NB4 (cell line): ENCODE measurements around the gene RMDN3.

Source experiments
- DNase-seq: peaks from one replicate; pipeline ENCODE4 v3.0.0; 2010; ENCODE audit warnings: low read depth
- H3K4me3 ChIP-seq: one replicate; pipeline ENCODE4 v1.5.1; 2011; ENCODE audit warnings: mild to moderate bottlenecking, low read depth, low read length, moderate library complexity
- CTCF ChIP-seq: IDR thresholded peaks from one replicate; pipeline ENCODE4 v1.5.1; 2012; ENCODE audit warnings: low read depth, low read length
- MAX ChIP-seq: IDR thresholded peaks from 2 replicates; pipeline ENCODE4 v1.6.1; 2011; ENCODE audit warnings: low read depth, low read length
- MYC ChIP-seq: IDR thresholded peaks from 2 replicates; pipeline ENCODE4 v1.6.1; 2011; ENCODE audit warnings: low read depth, low read length
- POLR2A ChIP-seq: IDR thresholded peaks from 2 replicates; pipeline ENCODE4 v1.6.1; 2011; ENCODE audit warnings: mild to moderate bottlenecking; ENCODE audit not compliant: insufficient read length; ENCODE audit errors: extremely low read depth

The RMDN3 gene

GRCh38 chr15:40766906-40767837 is 12.1 kb upstream of the RMDN3 start:
- no peak overlapping the region for H3K4me3 ChIP-seq
- TF ChIP-seq CTCF: no peak
- no peak for TF ChIP-seq POLR2A
- TF ChIP-seq MYC: no peak
- TF ChIP-seq MAX: no peak
- DNase-seq: peak; percentile 74

GRCh38 chr15:40766194-40766815 is 11.3 kb upstream of the RMDN3 start:
- DNase-seq: no peak
- TF ChIP-seq CTCF: no peak
- no peak for TF ChIP-seq POLR2A
- TF ChIP-seq MYC: no peak
- TF ChIP-seq MAX: no peak
- no peak overlapping the region for H3K4me3 ChIP-seq

GRCh38 chr15:40764629-40765103 is 9.6 kb upstream of the RMDN3 start:
- DNase-seq: peak; percentile 42
- TF ChIP-seq POLR2A (no peak), MAX (peak; percentile 33; the same call in 1 of the 2 replicates), MYC (no peak)
- peak overlapping the region; percentile 63 for H3K4me3 ChIP-seq

- TF ChIP-seq MAX (no peak), CTCF (peak; percentile 18), MYC (peak; percentile 24; the same call in 1 of the 2 replicates), POLR2A (peak; percentile 76)
- peak within 1 kb of the TSS; percentile 63 for H3K4me3 ChIP-seq
- DNase-seq: peak; percentile 80
Measured at GRCh38 chr15:40763801-40764628, 9.0 kb upstream of the RMDN3 start, which contains the start of gene GCHFR. Gene GCHFR (plus strand): TSS chr15:40764068. CDS start chr15:40764181, 113 bp downstream.

GRCh38 chr15:40762919-40763800 is 8.1 kb upstream of the RMDN3 start:
- DNase-seq: no peak
- no peak for TF ChIP-seq CTCF
- TF ChIP-seq POLR2A: no peak
- no peak for TF ChIP-seq MAX
- no peak for TF ChIP-seq MYC
- peak overlapping the region; percentile 63 for H3K4me3 ChIP-seq
